A549 (cell line): ENCODE results near the gene RPTOR.

Experiments used
- CTCF ChIP-seq: fragments of >200 bp; sonication (Bioruptor Twin); formaldehyde crosslinking; IDR thresholded peaks from 3 replicates; pipeline ENCODE4 v1.5.1; 2016
- HES2 ChIP-seq: fragments of >200 bp; sonication (Bioruptor Twin); formaldehyde crosslinking; IDR thresholded peaks from 2 replicates; pipeline ENCODE4 v1.6.1; 2016
- POLR2A ChIP-seq: IDR thresholded peaks from 2 replicates; pipeline ENCODE4 v1.6.1; 2012; ENCODE audit warnings: mild to moderate bottlenecking, low read length
- RCOR1 ChIP-seq: fragments of 150-350 bp; IDR thresholded peaks from 2 replicates; pipeline ENCODE4 v1.6.1; 2014; ENCODE audit warnings: antibody characterized with exemption, low read length, low read depth
- RNF2 ChIP-seq: fragments of 200-600 bp; sonication (generic); IDR thresholded peaks from 2 replicates; pipeline ENCODE4 v1.6.1; 2016; ENCODE audit warnings: low read depth, mild to moderate bottlenecking, antibody characterized with exemption, moderate library complexity, borderline replicate concordance

DNA sequence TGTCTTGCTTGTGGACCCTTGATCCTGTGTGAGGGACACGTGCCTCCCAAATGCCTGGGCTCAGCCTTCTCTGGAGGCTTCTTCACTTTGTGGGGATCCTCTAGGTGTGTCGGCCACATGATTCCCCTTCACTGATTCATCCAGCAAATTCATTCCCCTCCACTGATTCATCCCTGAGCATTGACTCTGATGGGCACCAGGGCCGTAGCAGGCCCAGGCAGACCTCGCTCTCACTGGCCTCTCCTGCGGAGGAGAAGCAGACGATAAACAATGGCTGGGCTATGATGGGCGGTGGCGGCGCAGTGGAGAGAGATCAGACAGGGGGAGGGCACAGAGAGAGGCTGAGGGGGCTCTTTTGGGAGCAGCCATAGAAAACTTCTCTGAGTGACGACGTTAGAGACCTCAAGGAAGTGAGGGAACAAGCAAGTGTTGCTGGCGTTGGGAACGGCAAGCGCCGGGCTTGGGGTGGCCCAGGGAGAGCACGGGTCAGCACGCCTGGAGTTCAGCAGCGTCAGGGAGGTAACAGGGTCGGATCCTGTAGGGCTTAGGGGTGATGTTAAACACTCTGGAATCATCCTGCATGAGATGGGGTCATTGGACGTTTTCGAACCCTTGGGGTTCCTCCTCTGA, 17.5 kb upstream of the RPTOR start:
- TF ChIP-seq CTCF (no peak), RNF2 (no peak), POLR2A (no peak), HES2 (no peak), RCOR1 (no peak)
